T-cell (primary cell): Measurements from ENCODE around the gene FAM193A. TPM values are rescaled to one million over a fixed set of nuclear protein-coding genes. Genes with fewer than 3 reads are reported as not detected.
A peak's percentile ranks its signal among the peaks of the same experiment; 100 is the strongest.

Experiments used
- ATAC-seq, 4 experiments: fragments of 200-7000 bp in 3 of 4; fragments of 150-1000 bp in 1 of 4; cut with Tn5 transposase; replicated peaks in 1 of 4; 1 replicate in 3 of 4; 2 replicates in 1 of 4; pipeline ENCODE4 v1.10.0; 2021; ENCODE audit warnings: moderate library complexity in 3 of 4, mild to moderate bottlenecking in 2 of 4, moderate number of reproducible peaks in 1 of 4
- CTCF ChIA-PET, 2 donors: fragments of 300-600 bp; sonication (Branson Sonifier 250); formaldehyde crosslinking; loops; one replicate each; lab custom pipeline; 2022; ENCODE audit warnings: antibody characterized with exemption in 2 of 2; lab: Charles Lee
- POLR2A ChIA-PET, 2 donors: fragments of 300-600 bp; sonication (Branson Sonifier 250); formaldehyde crosslinking; loops; one replicate each; lab custom pipeline; 2022; ENCODE audit warnings: antibody characterized with exemption in 2 of 2; lab: Charles Lee
- DNase-seq, 35 experiments: peaks; one replicate each; pipeline versions ENCODE4 v3.0.0 to v3.0.0-alpha.2; 2013 to 2023
- H3K27ac ChIP-seq: one replicate; pipeline ENCODE4 v1.5.1; 2013; ENCODE audit warnings: low read length
- H3K27me3 ChIP-seq, 2 experiments: replicated peaks in 1 of 2; 1 replicate in 1 of 2; 2 replicates in 1 of 2; pipeline versions ENCODE4 v1.6.1 to v1.7.0; 2013; ENCODE audit warnings: low read length in 1 of 2, mixed read lengths in 1 of 2; ENCODE audit not compliant: control insufficient read depth in 2 of 2, insufficient read depth in 2 of 2; ENCODE audit errors: extremely low read depth in 1 of 2
- H3K36me3 ChIP-seq, 2 donors: 1 replicate in 1 of 2; 2 replicates in 1 of 2; pipeline versions ENCODE4 v1.6.1 to v1.7.0; 2013; ENCODE audit warnings: low read length in 1 of 2; ENCODE audit not compliant: control insufficient read depth in 2 of 2, insufficient read depth in 1 of 2; ENCODE audit errors: extremely low read depth in 1 of 2
- H3K4me1 ChIP-seq, 2 experiments: 1 replicate in 1 of 2; 2 replicates in 1 of 2; pipeline versions ENCODE4 v1.6.1 to v1.7.0; 2013; ENCODE audit warnings: low read length in 2 of 2, mixed read lengths in 1 of 2; ENCODE audit not compliant: insufficient read depth in 2 of 2, control insufficient read depth in 1 of 2; ENCODE audit errors: extremely low read depth in 1 of 2
- H3K4me3 ChIP-seq, 2 donors: 1 replicate in 1 of 2; 2 replicates in 1 of 2; pipeline versions ENCODE4 v1.5.1 to v1.7.0; 2013; ENCODE audit warnings: mild to moderate bottlenecking in 2 of 2, low read length in 1 of 2, moderate library complexity in 1 of 2; ENCODE audit not compliant: control insufficient read depth in 1 of 2; ENCODE audit errors: extremely low read depth in 1 of 2
- H3K9me3 ChIP-seq: 2 replicates; pipeline ENCODE4 v1.7.0; 2013
- H3K27ac Mint-ChIP-seq, 2 donors: one replicate each; pipeline ENCODE4 v1.8.0; 2020 to 2021; ENCODE audit warnings: mild to moderate bottlenecking in 2 of 2, mixed read lengths in 2 of 2
- H3K27me3 Mint-ChIP-seq, 2 donors: one replicate each; pipeline ENCODE4 v1.8.0; 2021 to 2022; ENCODE audit warnings: mixed read lengths in 2 of 2
- H3K36me3 Mint-ChIP-seq: one replicate; pipeline ENCODE4 v1.8.0; 2021; ENCODE audit warnings: mixed read lengths
- H3K4me1 Mint-ChIP-seq, 3 donors: one replicate each; pipeline ENCODE4 v1.8.0; 2020 to 2022; ENCODE audit warnings: mixed read lengths in 3 of 3, mild to moderate bottlenecking in 1 of 3
- H3K4me3 Mint-ChIP-seq, 3 donors: one replicate each; pipeline ENCODE4 v1.8.0; 2020 to 2022; ENCODE audit warnings: mild to moderate bottlenecking in 3 of 3, mixed read lengths in 3 of 3, moderate library complexity in 3 of 3
- H3K9me3 Mint-ChIP-seq, 3 donors: one replicate each; pipeline ENCODE4 v1.8.0; 2020 to 2022; ENCODE audit warnings: mixed read lengths in 3 of 3
- WGBS: methylation state at CpG from one replicate; pipeline ENCODE4 v1.1.5; 2013; ENCODE audit warnings: missing lambda C conversion rate; ENCODE audit not compliant: insufficient coverage; 5-methylcytosine and 5-hydroxymethylcytosine counted together
- total RNA-seq, 35 experiments: library from RNA in 6 of 35; stranded (reverse) in 6 of 35; fragments of 120-200 nt in 1 of 35; gene quantifications; one replicate each; pipeline versions ENCODE4 v1.2.1 to v1.2.4 and lab custom pipeline; 2013 to 2026

Gene FAM193A
- total RNA-seq, 5 donors from 2014 or later (not counting 1 experiment from before 2014, with no cell fraction given), result 41.6 to 46.8 (median 45.2) TPM

- WGBS, result 97% methylated on average over 7 of the region's 7 CpGs
- Histone ChIP-seq H3K27ac (no peak overlapping the region), H3K4me1 (no peaks in the 10 kb centered on the region), H3K4me3 (no peak overlapping the region), H3K9me3 (no peaks in the 10 kb centered on the region), H3K27me3 (no peaks in the 10 kb centered on the region), H3K36me3 (peaks cover 10 to 64% of the 10 kb centered on the region in 2 donors)
- ChIA-PET CTCF (no interaction called here), POLR2A (no interaction called here)
- DNase-seq (no peak), ATAC-seq (no peak)
- Mint-ChIP-seq H3K36me3 (peaks cover 47% of the 10 kb centered on the region), H3K27me3 (no peaks in the 10 kb centered on the region), H3K27ac (no peak overlapping the region), H3K4me1 (no peaks in the 10 kb centered on the region), H3K4me3 (no peak overlapping the region), H3K9me3 (no peaks in the 10 kb centered on the region)
These were observed 102.3 kb downstream of the FAM193A start for GRCh38 chr4:2638730-2639129.

- ChIA-PET CTCF (no interaction called here), POLR2A (no interaction called here)
- H3K4me3 ChIP-seq, result no peak overlapping the region
- H3K4me1 ChIP-seq, result no peaks in the 10 kb centered on the region
- Mint-ChIP-seq H3K9me3 (no peaks in the 10 kb centered on the region), H3K27ac (no peak overlapping the region), H3K4me1 (no peaks in the 10 kb centered on the region), H3K27me3 (no peaks in the 10 kb centered on the region), H3K36me3 (peaks cover 42% of the 10 kb centered on the region), H3K4me3 (no peak overlapping the region)
- H3K27me3 ChIP-seq, result no peaks in the 10 kb centered on the region
- DNase-seq (no peak), ATAC-seq (no peak)
- H3K9me3 ChIP-seq, result no peaks in the 10 kb centered on the region
- WGBS, result 98% methylated on average over 7 of the region's 7 CpGs
- peaks cover 3 to 63% of the 10 kb centered on the region in 2 donors for H3K36me3 ChIP-seq
- no peak overlapping the region for H3K27ac ChIP-seq
These were observed 106.5 kb downstream of the FAM193A start for GRCh38 chr4:2642968-2643367.

GRCh38 chr4:2643555-2643954 is 107.1 kb downstream of the FAM193A start:
- H3K9me3 ChIP-seq, result no peaks in the 10 kb centered on the region
- no peak for ATAC-seq
- Mint-ChIP-seq H3K4me3 (no peak overlapping the region), H3K27ac (no peak overlapping the region), H3K4me1 (no peaks in the 10 kb centered on the region), H3K9me3 (no peaks in the 10 kb centered on the region), H3K36me3 (peaks cover 47% of the 10 kb centered on the region), H3K27me3 (no peaks in the 10 kb centered on the region)
- no peak overlapping the region for H3K27ac ChIP-seq
- no peak for DNase-seq
- 100% methylated on average over 2 of the region's 5 CpGs for WGBS
- no peaks in the 10 kb centered on the region for H3K27me3 ChIP-seq
- ChIA-PET POLR2A (no interaction called here), CTCF (no interaction called here)
- H3K4me3 ChIP-seq, result no peak overlapping the region
- H3K36me3 ChIP-seq, result peaks cover 0 to 67% of the 10 kb centered on the region in 2 donors
- no peaks in the 10 kb centered on the region for H3K4me1 ChIP-seq

- H3K27ac Mint-ChIP-seq, result no peak overlapping the region
- Histone ChIP-seq H3K4me1 (peaks cover 0 to 3% of the 10 kb centered on the region in 2 experiments), H3K27ac (no peak overlapping the region), H3K9me3 (no peaks in the 10 kb centered on the region), H3K27me3 (no peaks in the 10 kb centered on the region), H3K36me3 (peaks cover 0 to 63% of the 10 kb centered on the region in 2 donors), H3K4me3 (no peak overlapping the region)
- POLR2A ChIA-PET, result no interaction called here
- ATAC-seq (no peak), DNase-seq (peak in 1 of 35 experiments; percentile 19)
- CTCF ChIA-PET, result no interaction called here
- H3K27me3 Mint-ChIP-seq, result no peaks in the 10 kb centered on the region
- WGBS, result 95% methylated on average over 20 of the region's 22 CpGs
- H3K4me1 Mint-ChIP-seq, result peaks cover 4 to 8% (median 7%) of the 10 kb centered on the region in 3 donors
- H3K9me3 Mint-ChIP-seq, result no peaks in the 10 kb centered on the region
- H3K4me3 Mint-ChIP-seq, result no peak overlapping the region
- H3K36me3 Mint-ChIP-seq, result peaks cover 37% of the 10 kb centered on the region
These were observed 110.1 kb downstream of the FAM193A start for GRCh38 chr4:2646396-2647149.

- Mint-ChIP-seq H3K36me3 (peaks cover 36% of the 10 kb centered on the region), H3K4me1 (peaks cover 15 to 18% (median 17%) of the 10 kb centered on the region in 3 donors), H3K27ac (no peak overlapping the region), H3K27me3 (no peaks in the 10 kb centered on the region), H3K4me3 (no peak overlapping the region), H3K9me3 (no peaks in the 10 kb centered on the region)
- ATAC-seq (no peak), DNase-seq (no peak)
- ChIA-PET CTCF (no interaction called here), POLR2A (no interaction called here)
- Histone ChIP-seq H3K36me3 (peaks cover 0 to 58% of the 10 kb centered on the region in 2 donors), H3K27ac (no peak overlapping the region), H3K4me3 (no peak overlapping the region), H3K9me3 (no peaks in the 10 kb centered on the region), H3K27me3 (no peaks in the 10 kb centered on the region), H3K4me1 (peaks cover 0 to 9% of the 10 kb centered on the region in 2 experiments)
- WGBS, result 100% methylated on average over 7 of the region's 10 CpGs
These were observed 111.1 kb downstream of the FAM193A start for GRCh38 chr4:2647403-2648158.

- POLR2A ChIA-PET, result interaction anchor here in 1 of 2 donors (0.5 kb wide), 1 partner anchor 523 kb away, joined by 5 read pairs; no protein-coding TSS in a partner anchor
- WGBS, result 94% methylated on average over 8 of the region's 9 CpGs
- CTCF ChIA-PET, result no interaction called here
- no peak overlapping the region for H3K27ac ChIP-seq
- DNase-seq (no peak), ATAC-seq (no peak)
- H3K9me3 ChIP-seq, result no peaks in the 10 kb centered on the region
- H3K4me3 ChIP-seq, result no peak overlapping the region
- no peak overlapping the region for H3K4me3 Mint-ChIP-seq
- H3K27me3 ChIP-seq, result no peaks in the 10 kb centered on the region
- H3K27me3 Mint-ChIP-seq, result no peaks in the 10 kb centered on the region
- no peak overlapping the region for H3K27ac Mint-ChIP-seq
- H3K9me3 Mint-ChIP-seq, result no peaks in the 10 kb centered on the region
- H3K4me1 Mint-ChIP-seq, result peaks cover 17 to 20% (median 20%) of the 10 kb centered on the region in 3 donors
- H3K36me3 ChIP-seq, result peaks cover 0 to 55% of the 10 kb centered on the region in 2 donors
- H3K4me1 ChIP-seq, result peaks cover 0 to 9% of the 10 kb centered on the region in 2 experiments
- H3K36me3 Mint-ChIP-seq, result peaks cover 31% of the 10 kb centered on the region
These were observed 111.8 kb downstream of the FAM193A start for GRCh38 chr4:2648159-2648814.
